NCI-H2107 treated with DMSO at 0.1 percent for 48 hours (cell line): ENCODE data around the gene SNAI3.

Source experiments
- DNase-seq: peaks from one replicate; lab custom pipeline; 2025; ENCODE audit not compliant: unreplicated experiment; lab: John Stamatoyannopoulos, UW

The SNAI3 gene

GRCh38 chr16:88636488-88637265 lies 49.6 kb downstream of the SNAI3 start:
- no peak for DNase-seq

- no peak for DNase-seq
Observed at GRCh38 chr16:88635671-88636319, 50.5 kb downstream of the SNAI3 start.

DNA sequence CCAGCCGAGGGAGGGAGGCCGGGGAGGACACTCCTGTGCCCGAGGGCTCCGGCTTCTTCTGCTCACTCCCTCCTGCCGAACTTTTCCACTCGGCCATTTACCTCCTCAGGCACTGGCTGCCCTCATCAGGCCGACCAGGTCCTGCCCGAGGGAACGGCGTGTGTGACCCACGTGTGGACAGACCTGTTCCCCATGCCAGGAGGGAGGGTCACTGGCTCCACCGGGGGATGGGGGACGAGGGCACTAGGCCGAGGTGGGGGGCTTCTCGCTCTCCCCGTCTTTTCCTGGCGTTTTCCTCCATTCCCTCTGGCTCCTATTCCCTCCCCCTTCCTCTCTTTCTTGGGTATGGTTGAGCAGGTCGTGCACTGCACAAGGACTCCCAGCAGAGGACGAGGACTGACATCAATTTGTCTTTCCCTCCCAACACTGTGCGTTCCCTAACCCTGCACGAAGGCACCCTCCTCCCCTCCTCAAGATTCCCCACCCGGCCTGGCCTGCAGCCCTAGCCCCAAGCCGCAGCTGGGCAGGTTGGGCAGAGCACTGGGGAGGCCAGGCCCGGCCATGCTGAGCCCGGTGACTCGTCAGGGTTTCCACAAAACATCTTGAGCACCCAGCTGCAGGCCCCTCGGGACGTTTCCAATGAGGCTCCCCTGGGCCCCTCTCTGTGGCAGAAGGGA lies 51.2 kb downstream of the SNAI3 start:
- no peak for DNase-seq

- DNase-seq = no peak
Observed at GRCh38 chr16:88634141-88634993, 51.9 kb downstream of the SNAI3 start.

DNA sequence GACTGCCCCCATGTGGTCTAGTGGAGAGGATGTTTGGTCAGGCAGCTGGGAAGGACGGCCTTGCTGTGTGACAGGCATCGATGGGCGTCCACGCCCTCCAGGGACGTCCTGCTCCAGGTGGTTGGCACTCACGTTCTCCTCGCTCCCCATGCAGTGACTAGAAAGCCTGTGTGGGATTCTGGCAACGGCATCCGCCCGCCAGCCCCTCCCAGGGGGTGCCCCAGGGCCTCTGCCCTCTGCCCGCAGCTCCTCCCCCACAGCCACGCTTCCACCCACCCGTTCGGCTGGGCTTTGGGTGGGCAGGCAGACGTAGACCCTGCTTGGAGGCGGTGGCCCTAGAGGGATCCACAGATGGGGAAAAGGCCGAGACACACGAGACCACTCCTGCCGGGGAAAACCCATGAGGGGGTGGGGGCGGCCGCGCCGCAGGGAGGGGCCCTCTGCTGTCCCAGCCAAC lies 52.6 kb downstream of the SNAI3 start:
- DNase-seq = peak; percentile 20

DNA sequence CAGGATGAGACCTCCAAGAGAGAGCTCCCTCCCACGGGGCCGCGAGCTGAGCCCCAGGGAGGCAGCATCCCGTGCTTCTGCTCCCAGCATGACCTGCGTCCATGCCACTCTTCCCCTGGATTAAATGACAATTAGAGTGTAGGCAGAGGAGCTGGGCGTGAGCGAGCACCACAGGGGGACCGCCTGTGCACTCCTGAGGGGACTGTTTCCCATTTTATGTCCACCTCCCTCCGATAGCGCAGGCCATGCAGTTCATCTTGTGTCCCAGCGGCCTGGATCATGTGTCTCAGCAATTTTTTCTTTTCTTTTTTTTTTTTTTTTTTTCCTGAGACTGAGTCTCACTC lies 53.7 kb downstream of the SNAI3 start:
- DNase-seq = no peak

DNA sequence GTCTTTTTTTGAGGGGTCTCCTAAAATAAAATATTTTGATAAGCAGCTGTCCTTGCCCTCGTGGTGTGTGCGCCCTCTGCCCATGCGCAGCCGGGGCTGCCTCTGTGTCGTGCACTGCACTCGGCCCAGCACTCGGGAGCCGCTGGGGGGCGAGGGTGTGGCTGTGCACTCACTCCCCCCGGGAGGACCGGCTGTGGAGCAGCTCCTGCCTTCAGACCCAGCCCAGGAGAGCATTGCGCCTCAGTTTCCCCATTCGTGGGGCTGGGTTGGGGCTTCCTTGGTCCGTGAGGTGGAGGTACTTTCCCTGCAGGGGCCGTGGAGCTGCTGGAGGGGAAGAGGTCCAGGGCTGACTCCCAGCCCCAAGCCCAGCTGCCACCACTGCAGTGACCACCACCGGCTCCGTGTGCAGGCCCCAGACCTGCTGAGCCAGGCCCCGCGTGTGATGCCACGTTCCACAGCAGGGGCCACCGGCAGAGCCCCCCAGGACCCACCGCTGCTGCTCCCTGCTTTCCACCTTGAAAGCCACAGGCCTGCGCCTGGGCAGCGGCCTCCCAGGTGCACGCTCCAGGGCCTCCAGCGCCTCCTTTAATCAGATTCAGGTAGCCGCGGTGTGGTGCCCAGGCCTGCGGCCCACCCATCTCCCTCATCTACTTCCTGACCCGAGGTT lies 54.3 kb downstream of the SNAI3 start:
- DNase-seq = no peak

GRCh38 chr16:88631384-88631783 lies 54.9 kb downstream of the SNAI3 start:
- DNase-seq = no peak

DNA sequence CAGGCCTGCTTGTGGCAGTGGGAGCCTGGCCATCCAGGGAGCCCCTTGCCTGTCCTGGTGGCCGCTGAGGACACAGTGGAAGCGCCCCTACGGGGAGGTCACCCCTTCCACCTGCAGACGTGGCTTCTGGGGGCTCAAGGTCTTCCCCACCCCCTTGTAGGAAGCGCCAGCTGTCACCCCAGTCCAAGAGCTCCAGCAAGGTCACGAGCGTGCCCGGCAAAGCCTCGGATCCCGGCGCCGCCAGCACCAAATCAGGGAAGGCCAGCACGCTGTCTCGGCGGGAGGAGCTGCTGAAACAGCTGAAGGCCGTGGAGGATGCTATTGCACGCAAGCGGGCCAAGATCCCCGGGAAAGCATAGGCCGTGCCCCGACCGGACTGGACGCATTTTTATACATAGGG lies 55.4 kb downstream of the SNAI3 start:
- DNase-seq = no peak

DNA sequence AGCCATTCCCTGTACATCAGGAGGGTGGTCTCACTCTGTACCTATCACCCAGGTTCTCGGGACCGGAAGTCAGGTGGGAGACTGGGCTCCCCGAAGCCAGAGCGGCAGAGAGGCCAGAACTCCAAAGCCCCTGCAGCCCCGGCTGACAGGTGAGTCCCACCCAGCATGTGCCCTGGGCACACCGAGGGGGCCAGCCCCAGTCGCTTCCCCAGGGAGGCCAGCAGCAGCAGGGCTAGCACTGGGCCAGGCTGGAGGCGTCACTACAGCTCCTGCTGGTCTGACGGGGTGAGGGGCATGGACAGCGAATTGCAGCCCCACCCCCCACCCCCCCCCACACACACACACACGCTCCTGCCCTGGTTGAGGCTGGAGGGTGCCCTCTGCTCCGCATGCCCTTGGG lies 55.9 kb downstream of the SNAI3 start:
- no peak for DNase-seq

DNA sequence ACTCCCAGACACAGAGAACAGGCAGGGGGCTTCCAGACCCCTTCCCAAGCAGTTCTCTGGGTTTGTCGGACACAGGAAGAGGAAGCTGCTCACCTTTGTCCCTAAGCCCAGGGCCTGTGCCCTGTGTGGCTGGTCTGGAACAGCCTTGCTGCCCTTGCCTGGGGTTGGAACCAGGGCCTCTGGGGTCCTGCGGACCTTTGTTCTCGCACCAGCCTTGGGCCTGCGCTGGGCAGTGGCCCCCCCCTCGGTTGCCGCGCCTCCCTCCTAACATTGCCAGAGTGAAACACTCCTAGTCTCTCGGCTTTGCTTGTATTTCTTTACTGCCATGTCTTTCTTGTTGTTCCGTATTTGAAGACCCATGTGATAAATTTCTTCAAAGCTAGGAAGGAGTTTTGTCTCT lies 56.5 kb downstream of the SNAI3 start:
- no peak for DNase-seq

- DNase-seq = no peak
Observed at GRCh38 chr16:88628512-88628974, 57.8 kb downstream of the SNAI3 start.
